Stimulated activated naive CD4-positive, alpha-beta T cell (primary cell): ENCODE results near the gene TTLL13.
"Not testable (repeated sequence)": the region's sequence is repeated elsewhere in the genome, so short reads cannot be mapped to it uniquely, and the experiment has no call there.

Source experiments
- DNase-seq, 6 experiments: peaks; one replicate each; lab custom pipeline; 2025; lab: John Stamatoyannopoulos, UW

Gene TTLL13

DNA sequence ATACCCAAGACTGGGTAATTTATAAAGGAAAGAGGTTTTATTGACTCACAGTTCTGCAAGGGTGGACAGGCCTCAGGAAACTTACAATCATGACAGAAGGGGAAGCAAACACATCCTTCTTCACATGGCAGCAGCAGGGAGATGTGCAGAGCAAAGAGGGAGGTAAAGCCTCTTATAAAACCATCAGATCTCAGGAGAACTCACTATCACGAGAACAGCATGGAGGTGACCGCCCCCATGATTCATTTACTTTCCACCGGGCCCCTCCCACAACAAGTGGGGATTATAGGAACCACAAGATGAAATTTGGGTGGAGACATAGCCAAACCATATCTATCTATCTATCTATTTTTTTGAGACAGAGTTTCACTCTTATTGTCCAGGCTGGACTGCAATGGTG is 10.0 kb upstream of the TTLL13 start:
- DNase-seq: no peak

DNA sequence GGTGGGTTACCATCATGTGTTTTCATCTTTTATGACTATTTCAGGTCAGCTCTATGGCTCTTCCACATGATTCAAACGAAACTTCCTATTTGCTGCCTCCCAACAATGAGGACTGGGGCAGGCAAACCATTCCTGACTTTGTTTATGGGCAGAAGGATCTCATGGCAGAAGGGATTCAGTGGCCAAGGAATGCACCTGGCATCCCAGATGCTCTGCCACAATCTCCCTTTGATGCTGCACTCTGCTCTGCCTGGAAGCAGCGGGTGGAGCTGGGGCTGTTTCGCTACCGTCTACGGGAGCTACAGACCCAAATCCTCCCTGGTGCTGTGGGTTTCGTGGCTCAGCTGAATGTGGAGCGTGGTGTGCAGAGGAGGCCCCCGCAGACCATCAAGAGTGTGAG is 8.5 kb upstream of the TTLL13 start:
- no peak for DNase-seq

DNA sequence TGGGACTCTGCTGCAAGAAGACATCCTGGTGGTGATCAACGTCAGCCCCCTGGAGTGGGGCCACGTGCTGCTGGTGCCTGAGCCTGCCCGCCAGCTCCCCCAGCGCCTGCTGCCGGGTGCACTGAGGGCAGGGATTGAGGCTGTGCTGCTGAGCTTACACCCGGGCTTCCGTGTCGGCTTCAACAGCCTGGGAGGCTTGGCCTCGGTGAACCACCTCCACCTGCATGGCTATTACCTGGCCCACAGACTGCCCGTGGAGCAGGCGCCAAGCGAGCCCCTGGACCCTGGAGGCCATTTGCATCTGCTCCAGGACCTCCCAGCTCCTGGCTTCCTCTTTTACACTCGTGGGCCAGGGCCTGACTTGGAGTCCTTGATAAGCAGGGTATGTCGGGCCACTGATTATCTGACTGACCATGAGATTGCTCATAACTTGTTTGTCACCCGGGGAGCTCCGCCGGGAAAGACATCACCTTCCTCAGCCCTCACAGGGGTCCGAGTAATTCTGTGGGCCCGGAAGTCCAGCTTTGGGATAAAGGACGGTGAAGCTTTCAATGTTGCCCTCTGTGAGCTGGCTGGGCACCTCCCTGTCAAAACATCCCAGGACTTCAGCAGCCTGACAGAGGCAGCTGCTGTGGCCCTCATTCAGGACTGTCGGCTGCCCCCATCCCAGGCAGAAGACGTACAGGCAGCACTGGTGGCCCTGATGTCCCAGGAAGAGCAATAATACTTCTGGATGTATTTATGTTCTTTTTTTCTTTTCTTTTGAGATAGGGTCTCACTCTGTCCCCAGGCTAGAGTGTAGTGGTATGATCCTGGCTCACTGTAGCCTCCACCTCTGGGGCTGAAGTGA is 7.8 kb upstream of the TTLL13 start:
- no peak for DNase-seq

DNA sequence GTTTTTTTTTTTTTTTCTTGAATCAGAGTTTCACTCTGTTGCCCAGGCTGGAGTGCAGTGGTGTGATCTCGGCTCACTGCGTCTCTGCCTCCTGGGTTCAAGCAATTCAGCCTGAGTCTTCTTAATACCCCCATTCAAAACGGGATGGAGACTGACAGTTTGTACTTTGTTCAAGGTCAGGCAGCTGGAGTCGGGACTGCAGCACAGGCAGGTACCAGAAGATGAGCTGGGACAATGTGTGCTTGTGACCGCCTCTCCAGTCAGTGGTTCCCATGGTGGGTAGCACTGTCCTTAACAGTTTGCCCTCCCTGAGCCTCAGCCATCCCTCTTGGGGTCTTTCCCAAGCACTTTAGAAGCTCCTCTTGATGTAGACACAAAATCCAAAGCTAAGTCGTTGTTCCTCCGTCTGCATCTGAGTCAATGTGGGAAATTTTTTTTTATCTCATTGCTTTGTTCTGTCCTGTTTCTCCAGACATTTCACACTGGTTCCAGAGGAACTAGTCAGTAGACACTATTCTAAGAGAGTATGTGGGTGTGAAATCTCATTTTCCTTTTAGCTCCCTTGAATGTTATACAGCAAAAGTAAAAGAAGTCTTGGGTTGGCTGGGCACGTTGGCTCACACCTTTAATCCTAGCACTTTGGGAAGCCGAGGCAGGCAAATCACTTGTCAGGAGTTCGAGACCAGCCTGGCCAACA is 5.3 kb upstream of the TTLL13 start:
- DNase-seq: no peak

DNA sequence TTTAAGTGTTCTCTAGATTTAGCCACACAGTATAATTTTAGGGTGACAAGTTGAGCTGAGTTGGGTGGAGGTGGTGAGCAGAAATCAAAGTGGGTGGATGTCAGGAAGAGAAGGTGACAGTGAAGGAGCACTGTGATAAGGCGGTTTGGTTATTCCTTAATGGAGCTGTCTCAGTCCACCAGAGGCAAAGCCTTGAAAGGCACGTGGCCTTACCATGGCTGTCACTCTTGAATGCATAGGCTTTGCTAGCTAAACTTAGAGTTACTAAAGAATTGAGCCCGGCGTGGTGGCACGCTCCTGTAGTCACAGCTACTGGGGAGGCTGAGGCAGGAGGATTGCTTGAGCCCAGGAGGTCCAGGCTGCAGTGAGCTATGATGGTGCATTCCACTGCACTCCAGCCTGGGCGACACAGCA is 560 bp upstream of the TTLL13 start:
- DNase-seq: peak in 1 of 6 experiments; percentile 19

DNA sequence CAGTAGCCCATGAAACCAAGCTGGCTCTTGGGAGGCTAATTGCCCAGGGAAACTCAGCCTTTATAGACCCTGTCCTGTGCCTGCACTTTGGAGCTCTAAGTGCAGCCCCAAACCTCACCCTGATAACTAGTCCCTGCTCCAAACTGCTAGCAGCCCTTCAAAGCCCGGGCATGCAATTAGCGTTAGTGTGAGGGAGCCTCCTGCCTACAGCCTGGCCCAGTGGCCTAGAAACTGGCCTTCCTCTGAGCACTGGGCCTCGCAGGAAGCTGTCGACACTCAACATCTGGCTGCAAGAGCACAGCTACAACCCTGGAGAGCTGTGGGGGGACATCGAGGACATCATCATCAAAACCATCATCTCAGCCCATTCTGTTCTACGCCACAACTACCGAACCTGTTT is 8.4 kb downstream of the TTLL13 start:
- no peak for DNase-seq

DNA sequence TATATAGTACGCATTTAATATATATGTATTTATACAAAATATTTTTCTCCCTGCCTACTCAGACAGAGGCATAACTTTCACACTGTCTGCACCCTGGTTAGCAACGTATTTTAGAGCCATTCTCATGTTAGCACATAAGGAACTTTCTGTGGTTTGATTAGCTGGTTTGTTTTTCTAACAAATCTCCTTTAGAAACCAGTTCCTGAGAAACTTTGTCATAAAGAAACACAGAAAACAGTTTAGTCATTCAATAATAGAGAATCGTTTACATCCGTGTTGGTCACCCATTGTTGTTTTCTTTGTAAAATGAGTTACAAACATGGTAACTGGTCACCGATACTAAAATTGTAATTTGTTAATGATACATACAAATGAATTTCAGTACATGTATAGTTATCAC is 10.2 kb downstream of the TTLL13 start:
- no peak for DNase-seq

DNA sequence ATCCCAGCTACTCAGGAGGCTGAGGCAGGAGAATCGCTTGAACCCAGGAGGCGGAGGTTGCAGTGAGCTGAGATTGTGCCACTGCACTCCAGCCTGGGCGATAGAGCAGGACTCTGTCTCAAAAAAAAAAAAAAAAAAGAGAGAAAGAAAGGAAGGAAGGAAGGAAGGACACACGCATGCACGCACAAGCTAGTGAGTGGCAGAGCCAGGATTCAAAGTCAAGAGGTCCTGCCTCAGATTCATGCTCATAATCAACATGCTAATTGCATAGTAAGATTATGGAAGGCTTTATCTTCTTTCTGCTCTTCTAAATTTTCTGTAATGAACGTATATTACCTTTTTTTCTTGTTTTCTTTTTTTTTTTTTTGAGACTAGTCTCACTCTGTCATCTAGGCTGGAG is 11.4 kb downstream of the TTLL13 start:
- not testable (repeated sequence) for DNase-seq

DNA sequence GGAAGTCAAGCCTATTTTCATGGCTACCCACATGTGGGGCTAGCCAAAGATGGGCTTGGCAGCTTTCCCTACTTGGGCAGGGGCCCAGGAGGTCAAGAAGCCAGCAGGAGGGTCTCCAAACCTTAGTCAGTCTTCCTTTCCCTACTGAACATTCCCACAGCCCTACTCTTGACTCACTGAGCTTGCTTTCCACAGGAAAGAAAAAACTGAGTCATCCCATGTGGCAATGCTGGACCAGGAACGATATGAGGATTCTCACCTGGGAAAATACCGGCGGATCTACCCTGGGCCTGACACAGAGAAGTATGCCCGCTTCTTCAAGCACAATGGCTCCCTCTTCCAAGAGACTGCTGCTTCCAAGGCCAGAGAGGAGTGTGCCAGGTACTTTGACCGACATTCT is 12.5 kb downstream of the TTLL13 start:
- DNase-seq: no peak

DNA sequence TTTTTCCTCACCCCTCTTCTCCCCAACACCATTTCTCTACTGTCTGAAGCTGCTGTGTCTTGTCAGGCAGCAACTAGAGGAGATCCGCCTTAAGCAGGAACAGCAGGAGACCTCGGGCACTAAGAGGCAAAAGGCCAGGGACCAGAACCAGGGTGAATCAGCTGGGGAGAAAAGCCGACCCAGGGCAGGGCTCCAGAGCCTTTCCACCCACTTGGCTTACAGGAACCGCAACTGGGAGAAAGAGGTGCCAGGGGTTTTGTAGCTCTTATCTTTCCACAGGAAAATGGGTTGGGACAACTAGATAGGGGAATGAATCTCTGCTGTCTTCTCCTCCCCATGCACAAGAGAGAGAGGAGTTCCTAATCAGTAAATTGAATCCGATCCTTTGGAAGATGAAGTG is 13.1 kb downstream of the TTLL13 start:
- no peak for DNase-seq

DNA sequence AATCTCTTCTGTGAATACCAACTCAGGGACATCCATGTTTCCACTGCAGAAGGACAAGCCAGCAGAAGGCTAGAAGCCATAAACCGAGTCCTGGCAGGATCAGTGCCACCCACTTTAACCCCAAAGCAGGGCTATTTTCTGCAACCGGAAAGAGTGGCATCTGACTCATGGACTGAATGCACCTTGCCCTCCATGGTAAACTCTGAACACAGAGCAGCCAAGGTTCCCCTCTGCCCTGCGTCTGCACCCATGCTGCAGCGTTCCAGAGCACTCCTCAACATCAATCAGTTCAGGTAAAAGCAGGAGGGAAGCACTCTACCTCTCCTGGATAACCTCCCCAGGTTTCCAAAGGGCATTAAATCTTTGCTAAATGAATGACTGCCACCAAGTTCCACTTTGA is 15.3 kb downstream of the TTLL13 start:
- no peak for DNase-seq

DNA sequence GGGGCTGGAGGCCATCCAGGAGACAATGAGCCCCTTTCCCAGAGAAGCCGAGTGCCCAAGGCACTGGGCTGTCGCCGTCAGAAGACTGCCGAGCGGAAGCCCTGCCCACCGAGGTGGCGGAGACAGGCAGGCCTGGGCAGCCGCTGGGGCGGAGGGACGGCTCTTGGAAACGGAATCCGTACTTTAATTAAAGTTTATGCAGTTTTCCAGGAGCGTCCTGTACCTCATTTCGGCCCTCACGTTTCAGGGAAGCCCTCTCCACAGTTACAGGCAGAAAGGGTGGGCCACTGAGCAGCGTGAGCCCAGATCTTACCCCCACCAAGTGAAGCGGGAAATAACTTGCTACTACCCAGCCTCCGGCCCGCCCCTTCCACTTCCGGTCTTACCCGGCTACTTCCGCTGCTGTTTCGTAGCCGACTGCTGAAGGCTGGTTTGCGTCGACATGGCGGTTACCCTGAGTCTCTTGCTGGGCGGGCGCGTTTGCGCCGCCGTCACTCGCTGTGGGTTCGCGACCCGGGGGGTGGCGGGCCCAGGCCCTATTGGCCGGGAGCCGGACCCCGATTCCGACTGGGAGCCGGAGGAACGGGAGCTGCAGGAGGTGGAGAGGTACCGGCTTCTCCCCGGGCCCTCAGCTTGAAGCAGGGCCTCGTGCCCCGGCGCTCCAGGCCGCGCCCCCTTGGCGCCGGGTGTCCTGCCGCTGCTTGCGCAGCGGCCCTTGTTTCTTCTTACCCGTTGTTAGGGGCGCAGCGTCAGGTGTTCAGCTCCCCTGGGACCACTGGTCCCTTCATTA is 16.1 kb downstream of the TTLL13 start, which contains the start of gene NGRN:
TSS of gene NGRN (plus strand) at position 402 of the 790 bp plus-strand sequence. CDS start at position 443, 41 bp downstream.
- peak; percentile 82 to 92 (median 88) for DNase-seq

DNA sequence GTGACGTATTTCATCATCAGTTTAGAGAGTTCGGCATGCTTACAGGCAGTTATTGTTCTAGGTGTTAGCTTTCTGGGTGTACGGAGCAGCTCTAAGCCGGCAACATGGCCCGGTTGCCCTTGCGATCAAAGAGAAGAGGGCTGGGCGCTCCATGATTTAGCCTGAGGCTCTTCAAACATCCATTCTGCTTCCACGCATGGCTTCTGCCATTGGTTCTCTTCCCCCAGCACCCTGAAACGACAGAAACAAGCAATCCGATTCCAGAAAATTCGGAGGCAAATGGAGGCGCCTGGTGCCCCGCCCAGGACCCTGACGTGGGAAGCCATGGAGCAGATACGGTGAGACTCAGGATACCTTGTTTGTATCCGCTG is 16.7 kb downstream of the TTLL13 start:
- peak in 5 of 6 experiments; percentile 36 to 72 (median 62) for DNase-seq

DNA sequence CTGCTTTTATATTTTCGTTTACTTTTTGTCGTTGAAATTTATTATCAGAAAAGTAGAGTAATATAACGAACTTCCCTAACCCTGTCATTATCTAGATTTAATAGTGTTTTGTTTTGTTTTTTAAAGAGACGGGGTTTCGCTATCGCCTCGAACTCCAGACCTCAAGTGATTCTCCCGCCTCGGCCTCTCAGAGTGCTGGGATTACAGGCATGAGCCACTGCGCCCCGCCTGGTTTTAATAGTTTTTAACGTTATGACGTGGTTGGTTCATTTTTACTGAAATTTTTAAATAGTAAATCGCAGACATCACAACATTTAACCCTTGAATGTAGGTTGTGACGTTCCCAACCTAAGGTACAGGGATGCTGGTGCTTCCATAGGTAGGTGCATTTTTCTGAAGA is 17.1 kb downstream of the TTLL13 start:
- DNase-seq: no peak

DNA sequence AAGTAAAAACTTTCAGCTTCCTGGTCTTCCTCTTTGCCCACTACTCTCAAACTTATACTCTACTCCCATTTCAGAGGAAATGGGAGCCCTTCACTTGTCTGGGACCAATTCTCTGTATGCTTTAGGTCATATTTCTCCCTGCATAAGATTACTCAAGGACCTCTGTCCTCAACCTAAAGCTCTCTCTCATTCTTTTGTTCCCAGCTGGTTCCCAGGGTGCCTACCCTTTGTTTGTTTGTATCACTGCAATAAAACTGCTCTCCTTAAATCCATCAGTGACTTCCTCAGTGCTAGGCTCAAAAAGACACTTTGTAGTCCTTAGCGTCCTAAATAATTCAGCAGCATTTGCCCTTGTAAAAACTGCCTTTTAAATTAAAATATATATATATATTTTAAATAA is 19.1 kb downstream of the TTLL13 start:
- no peak for DNase-seq

DNA sequence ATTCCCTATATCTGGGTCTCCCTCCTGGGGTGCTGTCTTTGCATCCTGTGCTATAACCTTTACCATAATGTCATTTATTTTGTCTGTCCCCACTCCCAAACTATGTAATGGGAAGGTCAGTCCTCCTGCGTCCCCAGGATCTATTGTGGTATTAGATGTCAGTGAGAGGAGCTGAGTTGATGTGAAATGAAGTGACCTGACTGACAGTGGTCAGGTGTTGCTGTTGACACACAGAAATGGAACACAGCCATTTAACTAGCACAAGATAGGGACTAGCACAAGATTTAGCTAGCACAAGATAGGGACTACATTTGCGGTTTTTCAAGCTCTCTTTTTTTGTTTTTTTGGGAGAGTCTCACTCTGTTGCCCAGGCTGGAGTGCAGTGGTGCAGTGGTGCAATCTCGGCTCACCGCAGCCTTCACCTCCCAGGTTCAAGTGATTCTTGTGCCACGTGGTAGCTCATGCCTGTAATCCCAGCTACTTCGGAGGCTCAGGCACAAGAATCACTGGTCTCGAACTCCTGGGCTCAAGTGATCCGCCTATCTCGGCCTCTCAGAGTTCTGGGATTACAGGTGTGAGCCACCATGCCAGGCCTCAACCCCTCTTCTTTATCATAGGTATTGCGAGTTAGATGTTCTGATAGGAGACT is 21.3 kb downstream of the TTLL13 start:
- no peak for DNase-seq

DNA sequence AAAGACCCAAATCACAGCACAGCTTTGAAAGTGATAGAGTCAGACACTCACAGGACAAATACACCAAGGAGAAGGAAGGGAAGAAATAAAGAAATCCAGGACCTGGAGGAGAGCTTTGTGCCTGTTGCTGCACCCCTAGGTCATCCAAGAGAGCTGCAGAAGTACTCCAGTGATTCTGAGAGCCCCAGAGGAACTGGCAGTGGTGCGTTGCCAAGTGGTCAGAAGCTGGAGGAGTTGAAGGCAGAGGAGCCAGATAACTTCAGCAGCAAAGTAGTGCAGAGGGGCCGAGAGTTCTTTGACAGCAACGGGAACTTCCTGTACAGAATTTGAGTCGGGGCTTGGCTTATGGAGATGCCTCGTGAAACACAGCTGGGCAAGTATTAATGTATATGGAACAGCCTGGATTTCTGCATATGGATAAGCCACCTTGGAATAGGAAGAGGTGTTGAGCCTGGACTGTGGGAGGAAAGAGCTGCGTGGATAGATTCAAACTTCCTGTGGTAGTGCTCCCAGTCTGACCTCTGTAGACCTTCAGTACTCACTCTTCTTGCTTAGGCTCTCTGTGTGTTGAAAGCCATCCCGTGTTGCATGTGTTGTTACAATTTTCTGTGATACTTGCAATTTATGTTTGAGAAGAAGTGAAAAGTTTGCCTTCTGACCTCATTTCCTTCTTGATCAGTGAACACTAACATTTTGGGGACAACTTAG is 22.3 kb downstream of the TTLL13 start:
- DNase-seq: no peak

DNA sequence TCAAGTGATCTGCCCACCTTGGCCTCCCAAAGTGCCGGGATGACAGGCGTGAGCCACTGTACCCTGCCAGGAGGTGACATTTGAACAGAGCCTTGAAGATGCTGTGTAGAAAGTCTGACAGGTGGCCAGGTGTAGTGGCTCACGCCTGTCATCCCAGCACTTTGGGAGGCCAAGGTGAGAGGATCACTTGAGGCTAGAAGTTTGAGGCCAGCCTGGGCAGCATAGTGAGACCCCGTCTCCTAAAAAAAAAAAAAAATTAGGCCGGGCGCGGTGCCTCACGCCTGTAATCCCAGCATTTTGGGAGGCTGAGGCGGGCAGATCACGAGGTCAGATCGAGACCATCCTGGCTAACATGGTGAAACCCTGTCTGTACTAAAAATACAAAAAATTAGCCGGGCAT is 29.1 kb downstream of the TTLL13 start:
- not testable (repeated sequence) for DNase-seq

DNA sequence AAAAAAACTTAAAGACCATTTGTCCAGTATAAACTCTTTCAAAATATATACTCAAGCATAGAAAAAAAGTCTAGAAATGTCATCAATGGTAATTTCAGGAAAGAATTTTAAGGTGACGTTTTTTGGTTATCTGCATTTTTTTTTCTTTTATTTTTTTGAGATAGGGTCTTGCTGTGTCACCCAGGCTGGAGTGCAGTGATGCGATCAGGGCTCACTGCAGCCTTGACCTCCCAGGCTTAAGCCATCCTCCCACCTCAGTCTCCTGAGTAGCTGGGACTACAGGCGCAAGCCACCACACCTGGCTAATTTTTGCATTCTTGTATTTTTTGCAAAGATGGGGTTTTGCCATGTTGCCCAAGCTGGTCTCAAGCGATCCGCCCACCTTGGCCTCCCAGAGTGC is 31.4 kb downstream of the TTLL13 start:
- not testable (repeated sequence) for DNase-seq

DNA sequence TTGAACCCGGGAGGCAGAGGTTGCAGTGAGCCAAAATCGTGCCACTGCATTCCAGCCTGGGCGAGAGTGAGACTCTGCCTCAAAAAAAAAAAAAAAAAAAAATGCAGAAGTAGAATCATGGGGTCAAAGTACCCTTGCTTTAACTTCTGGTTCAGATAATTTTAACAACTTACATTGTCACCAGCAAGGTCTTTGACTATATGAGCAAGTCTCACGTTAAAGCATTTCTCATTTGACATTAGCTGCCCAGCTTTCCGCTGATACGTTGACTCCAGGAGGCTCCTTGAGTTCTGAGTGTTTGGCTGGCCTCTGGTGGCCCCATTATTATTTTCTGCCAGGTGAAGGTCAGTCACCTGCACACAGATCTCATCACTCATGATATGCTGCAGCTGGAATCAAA is 32.3 kb downstream of the TTLL13 start:
- not testable (repeated sequence) for DNase-seq

DNA sequence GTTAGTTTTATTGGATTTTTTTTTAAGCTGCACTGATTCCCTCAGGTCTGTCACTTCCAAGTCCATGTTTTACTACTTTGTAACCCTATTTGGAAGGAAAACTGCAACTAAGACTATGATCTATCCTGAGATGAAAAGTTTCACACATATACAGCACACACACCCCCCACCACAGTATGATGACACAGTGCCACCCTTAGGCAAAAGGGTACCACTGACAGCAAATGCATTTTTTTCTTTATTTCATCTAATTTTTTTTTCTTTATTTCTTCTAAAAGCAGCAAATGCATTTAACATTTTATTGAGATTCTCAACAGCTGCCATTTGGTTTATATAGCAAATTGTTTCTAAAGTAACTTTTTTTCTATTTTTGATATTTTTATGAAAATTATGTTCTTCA is 37.3 kb downstream of the TTLL13 start:
- peak in 5 of 6 experiments; percentile 27 to 66 (median 28) for DNase-seq
